Panc1 (cell line): Measurements from ENCODE around the gene CETP. TPM values are rescaled to one million over a fixed set of nuclear protein-coding genes. Genes with fewer than 3 reads are reported as not detected.
"Not testable (repeated sequence)": the region's sequence is repeated elsewhere in the genome, so short reads cannot be mapped to it uniquely, and the experiment has no call there.

Experiments used
- ATAC-seq: fragments of 200-7000 bp; cut with Tn5 transposase; 2 replicates; pipeline ENCODE4 v1.9.1; 2020; ENCODE audit warnings: mild to moderate bottlenecking, moderate library complexity
- BruUV-seq: library from RNA; stranded (reverse); fragments of 400-500 nt; replicated peaks from 2 replicates; lab custom pipeline; 2021; lab: Mats Ljungman, UMichigan
- CTCF ChIA-PET: fragments of 300-600 bp; sonication (Branson Sonifier 250); formaldehyde crosslinking; loops from one replicate; lab custom pipeline; 2022; ENCODE audit warnings: antibody characterized with exemption; lab: Charles Lee
- POLR2A ChIA-PET: fragments of 300-600 bp; sonication (Branson Sonifier 250); formaldehyde crosslinking; loops from one replicate; lab custom pipeline; 2022; ENCODE audit warnings: antibody characterized with exemption; lab: Charles Lee
- DNase-seq: peaks from one replicate; pipeline ENCODE4 v3.0.0-alpha.2; 2010; ENCODE audit warnings: low read depth, low spot score
- H3K27ac ChIP-seq: 2 replicates; pipeline ENCODE4 v1.5.1; 2011; ENCODE audit warnings: mild to moderate bottlenecking, low read length, inconsistent platforms
- H3K27me3 ChIP-seq: fragments of 200-500 bp; sonication (Bioruptor generic); 2 replicates; pipeline ENCODE4 v1.6.0; 2014; ENCODE audit warnings: low read length, inconsistent platforms; ENCODE audit not compliant: control insufficient read depth, insufficient read depth
- H3K36me3 ChIP-seq: fragments of 200-500 bp; sonication (Bioruptor generic); 2 replicates; pipeline ENCODE4 v1.5.1; 2014; ENCODE audit warnings: inconsistent platforms, mild to moderate bottlenecking, low read length, moderate library complexity; ENCODE audit not compliant: control insufficient read depth, insufficient read depth
- H3K4me1 ChIP-seq: 2 replicates; pipeline ENCODE4 v1.5.1; 2011; ENCODE audit warnings: inconsistent platforms, mild to moderate bottlenecking, low read length, moderate library complexity; ENCODE audit not compliant: control insufficient read depth, insufficient read depth
- H3K4me3 ChIP-seq, 2 experiments: 2 replicates each; pipeline ENCODE4 v1.5.1; 2011 to 2012; ENCODE audit warnings: low read depth in 2 of 2, low read length in 2 of 2, mild to moderate bottlenecking in 2 of 2, inconsistent platforms in 1 of 2, moderate library complexity in 1 of 2
- H3K9me3 ChIP-seq: fragments of 200-500 bp; sonication (Bioruptor generic); 2 replicates; pipeline ENCODE4 v1.5.1; 2014; ENCODE audit warnings: low read depth, mild to moderate bottlenecking, inconsistent platforms, low read length, moderate library complexity; ENCODE audit not compliant: control insufficient read depth, insufficient read depth
- CTCF ChIP-seq: fragments of 450-650 bp; IDR thresholded peaks from 2 replicates; pipeline ENCODE4 v1.5.1; 2017; ENCODE audit warnings: mild to moderate bottlenecking
- POLR2AphosphoS5 ChIP-seq: IDR thresholded peaks from 2 replicates; pipeline ENCODE4 v1.6.1; 2012; ENCODE audit warnings: mild to moderate bottlenecking, low read depth, low read length, moderate library complexity
- REST ChIP-seq, 2 experiments: IDR thresholded peaks; 2 replicates each; pipeline ENCODE4 v1.6.1; 2011 to 2012; ENCODE audit warnings: low read depth in 2 of 2, control low read depth in 1 of 2, low read length in 1 of 2, mild to moderate bottlenecking in 1 of 2, moderate library complexity in 1 of 2; ENCODE audit not compliant: insufficient read depth in 1 of 2
- SIN3A ChIP-seq: IDR thresholded peaks from 2 replicates; pipeline ENCODE4 v1.6.1; 2012; ENCODE audit warnings: low read depth, mild to moderate bottlenecking, low read length, moderate library complexity, borderline replicate concordance; ENCODE audit not compliant: insufficient read depth
- TCF7L2 ChIP-seq: IDR thresholded peaks from 2 replicates; pipeline ENCODE4 v1.6.1; 2011; ENCODE audit warnings: mild to moderate bottlenecking, low read depth, low read length, inconsistent platforms
- in situ Hi-C: cut with HindIII; loops from 2 replicates; pipeline ENCODE4 v1.10.0; 2016; ENCODE audit warnings: low sequenced_read_pairs, low pct_unique_long_range_greater_than_20kb
- intact Hi-C: fragments of 100-400 bp; cut with micrococcal nuclease; formaldehyde crosslinking; loops from one replicate; pipeline ENCODE4 v1.10.0; 2022; ENCODE audit not compliant: unreplicated experiment
- total RNA-seq: library from RNA; stranded (reverse); gene quantifications from one replicate; pipeline ENCODE4 v1.2.1, GENCODE V29; 2021; ENCODE audit not compliant: unreplicated experiment

CETP gene
- total RNA-seq, 1 experiment from 2014 or later = not detected

- CTCF ChIA-PET = no interaction called here
- H3K4me1 ChIP-seq = no peaks in the 10 kb centered on the region
- TF ChIP-seq REST (IDR thresholded peaks at IDR 0.05; ENCODE audit: insufficient read depth in 1 of 2, low read depth in 2 of 2, low read length in 1 of 2) = no peak
- TF ChIP-seq SIN3A = no peak
- TF ChIP-seq CTCF = no peak
- H3K27me3 ChIP-seq = no peaks in the 10 kb centered on the region
- no peak overlapping the region for H3K4me3 ChIP-seq
- DNase-seq = no peak
- no TSS peak for BruUV-seq
- POLR2A ChIA-PET = no interaction called here
- no peak for ATAC-seq
- no peak overlapping the region for H3K27ac ChIP-seq
- no peaks in the 10 kb centered on the region for H3K9me3 ChIP-seq
- in situ Hi-C loops = no loop called here
- H3K36me3 ChIP-seq = no peaks in the 10 kb centered on the region
- intact Hi-C loops = no loop called here
These were observed 11.5 kb downstream of the CETP start for GRCh38 chr16:56973294-56973689.

GRCh38 chr16:56973899-56974298, 12.1 kb downstream of the CETP start:
- H3K4me1 ChIP-seq, intact Hi-C loops, DNase-seq, POLR2A ChIA-PET, in situ Hi-C loops, H3K4me3 ChIP-seq, H3K36me3 ChIP-seq, ATAC-seq, H3K9me3 ChIP-seq, BruUV-seq, CTCF ChIA-PET, H3K27me3 ChIP-seq, H3K27ac ChIP-seq: not testable (repeated sequence)

- no peaks in the 10 kb centered on the region for H3K27me3 ChIP-seq
- ATAC-seq (no peak), DNase-seq (no peak)
- ChIA-PET POLR2A (no interaction called here), CTCF (no interaction called here)
- intact Hi-C loops (no loop called here), in situ Hi-C loops (no loop called here)
- H3K27ac ChIP-seq = no peak overlapping the region
- no peak overlapping the region for H3K4me3 ChIP-seq
- no peaks in the 10 kb centered on the region for H3K9me3 ChIP-seq
- no peaks in the 10 kb centered on the region for H3K4me1 ChIP-seq
- H3K36me3 ChIP-seq = no peaks in the 10 kb centered on the region
- no TSS peak for BruUV-seq
- no peak for TF ChIP-seq CTCF
- no peak for TF ChIP-seq POLR2AphosphoS5
- TF ChIP-seq REST (IDR thresholded peaks at IDR 0.05; ENCODE audit: insufficient read depth in 1 of 2, low read depth in 2 of 2, low read length in 1 of 2) = no peak
- TF ChIP-seq TCF7L2 = no peak
- no peak for TF ChIP-seq SIN3A
These were observed 13.0 kb downstream of the CETP start for GRCh38 chr16:56974549-56975300.
